Skin of body (tissue), 2 donors: Measurements from ENCODE around the gene MAL. TPM values are rescaled to one million over a fixed set of nuclear protein-coding genes. Genes with fewer than 3 reads are reported as not detected.

Experiments used
- DNase-seq: peaks from one replicate; lab custom pipeline; 2025; lab: John Stamatoyannopoulos, UW
- total RNA-seq: library from RNA; depleted of rRNA; stranded (reverse); fragments of >200 nt; gene quantifications from one replicate; pipeline ENCODE4 v1.2.3, GENCODE V29; 2014

Gene MAL
- 2.4 TPM for total RNA-seq

DNA sequence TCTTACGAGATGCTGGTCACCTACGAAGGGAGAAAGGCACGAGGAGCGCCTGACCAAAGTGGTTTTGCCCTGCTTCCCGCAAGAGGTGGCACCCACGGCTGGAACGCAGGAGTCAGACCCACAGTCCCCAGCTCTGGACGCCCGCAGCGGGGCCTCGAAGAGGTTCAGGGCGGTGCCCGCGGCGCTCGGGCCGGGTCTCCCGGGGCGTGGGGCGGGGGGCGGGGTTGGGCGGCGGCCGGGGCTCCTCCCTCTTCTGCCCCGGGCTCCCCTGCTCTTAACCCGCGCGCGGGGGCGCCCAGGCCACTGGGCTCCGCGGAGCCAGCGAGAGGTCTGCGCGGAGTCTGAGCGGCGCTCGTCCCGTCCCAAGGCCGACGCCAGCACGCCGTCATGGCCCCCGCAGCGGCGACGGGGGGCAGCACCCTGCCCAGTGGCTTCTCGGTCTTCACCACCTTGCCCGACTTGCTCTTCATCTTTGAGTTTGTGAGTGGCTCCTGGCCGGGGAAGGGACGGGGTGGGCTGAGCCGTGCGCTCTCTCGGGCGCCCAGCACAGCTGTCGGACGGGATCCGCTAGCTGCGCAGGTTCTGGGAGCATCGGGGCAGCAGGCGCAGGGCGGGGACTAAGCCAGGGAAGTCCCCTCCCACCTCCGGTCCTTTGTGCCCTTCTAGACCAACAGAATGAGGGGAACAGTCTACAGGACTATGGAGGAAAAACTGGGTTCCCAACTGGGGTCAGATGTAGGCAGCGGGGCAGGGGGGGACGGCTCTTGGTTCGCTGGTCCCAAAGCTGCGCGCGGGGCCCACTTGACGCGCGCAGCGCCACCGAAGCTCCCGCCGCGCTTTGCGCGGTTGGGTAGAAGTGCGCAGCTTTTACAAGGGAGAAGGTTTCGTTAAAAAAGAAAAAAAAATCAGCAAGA is at the start of gene MAL:
MAL (plus strand) TSS at position 303 of the 914 bp plus-strand sequence; CDS start at position 388, 85 bp downstream.
- no peak for DNase-seq

DNA sequence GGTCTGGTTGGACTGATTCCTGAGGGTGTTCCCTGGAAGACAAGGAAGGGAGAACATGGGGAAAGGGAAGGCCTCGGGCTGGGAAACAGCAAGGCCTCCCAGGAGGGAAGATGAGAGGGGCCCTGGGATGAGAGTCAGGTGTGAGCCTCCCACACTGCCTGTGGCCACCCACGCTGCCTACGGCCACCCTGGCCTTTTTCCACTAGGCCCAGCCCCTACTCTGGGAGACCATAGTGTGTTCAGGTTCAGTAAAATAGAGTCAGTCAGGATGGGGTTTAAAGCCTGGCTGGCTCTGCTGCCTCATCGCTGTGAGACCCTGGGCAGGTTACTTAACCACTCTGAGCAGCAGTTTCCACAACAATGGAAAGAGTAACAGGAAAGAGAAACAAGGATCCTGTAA is 47.7 kb upstream of the MAL start:
- no peak for DNase-seq

DNA sequence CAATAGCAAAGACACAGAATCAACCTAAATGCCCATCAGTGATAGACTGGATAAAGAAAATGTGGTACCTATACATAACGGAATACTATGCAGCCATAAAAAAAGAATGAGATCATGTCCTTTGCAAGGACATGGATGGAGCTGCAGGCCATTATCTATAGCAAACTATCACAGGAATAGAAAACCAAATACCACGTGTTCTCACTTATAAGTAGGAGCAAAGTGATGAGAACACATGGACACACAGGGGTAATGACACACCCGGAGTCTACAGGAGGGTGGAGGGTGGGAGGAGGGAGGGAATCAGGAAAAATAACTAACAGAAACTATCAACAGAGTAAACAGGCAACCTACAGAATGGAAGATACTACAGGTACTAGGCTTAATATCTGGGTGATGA is 46.6 kb upstream of the MAL start:
- no peak for DNase-seq

DNA sequence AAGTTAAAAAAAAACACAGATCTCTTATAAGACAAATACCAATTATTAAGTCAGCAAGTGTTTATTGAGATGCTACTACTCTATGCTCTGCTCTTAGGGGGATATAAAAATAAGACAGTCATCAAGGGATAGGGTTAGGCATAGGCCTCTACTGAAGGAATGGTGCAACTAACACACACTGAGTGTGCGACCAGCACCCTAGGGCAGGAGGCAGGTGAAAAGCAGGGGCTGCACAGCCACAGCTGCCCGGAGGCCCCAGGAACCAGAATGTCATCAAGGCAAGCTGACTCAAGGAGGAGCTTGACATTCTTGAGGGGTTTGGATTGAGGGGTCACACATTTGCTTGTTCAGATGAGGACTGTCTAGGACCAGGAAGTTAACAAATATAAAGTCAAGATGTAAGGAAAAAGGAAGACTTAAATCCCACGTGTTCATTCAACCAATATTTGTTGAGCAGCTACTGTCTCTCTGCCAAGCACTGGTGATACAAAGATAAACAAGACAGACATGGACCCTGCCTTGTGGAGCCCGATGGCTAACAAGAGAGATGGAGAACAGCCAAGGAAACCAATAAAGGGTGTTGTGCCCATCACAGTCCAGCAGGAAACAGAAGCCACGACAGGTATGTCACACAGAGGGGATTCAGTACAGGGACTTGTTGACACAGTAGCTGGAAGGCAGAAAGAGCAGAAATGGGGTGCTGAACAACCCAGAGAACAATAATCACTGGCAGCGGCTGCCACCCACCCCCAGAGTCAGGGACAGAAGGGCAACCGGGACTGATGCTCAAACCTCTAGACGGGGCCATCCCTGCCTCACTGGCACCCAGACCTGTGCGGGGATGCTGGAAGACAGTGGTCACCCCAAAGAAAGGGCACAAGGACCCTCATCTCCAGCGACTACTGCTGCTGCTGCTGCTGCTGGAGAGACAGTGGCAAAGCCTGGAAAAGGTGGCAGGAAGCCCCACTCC is 45.8 kb upstream of the MAL start:
- no peak for DNase-seq

DNA sequence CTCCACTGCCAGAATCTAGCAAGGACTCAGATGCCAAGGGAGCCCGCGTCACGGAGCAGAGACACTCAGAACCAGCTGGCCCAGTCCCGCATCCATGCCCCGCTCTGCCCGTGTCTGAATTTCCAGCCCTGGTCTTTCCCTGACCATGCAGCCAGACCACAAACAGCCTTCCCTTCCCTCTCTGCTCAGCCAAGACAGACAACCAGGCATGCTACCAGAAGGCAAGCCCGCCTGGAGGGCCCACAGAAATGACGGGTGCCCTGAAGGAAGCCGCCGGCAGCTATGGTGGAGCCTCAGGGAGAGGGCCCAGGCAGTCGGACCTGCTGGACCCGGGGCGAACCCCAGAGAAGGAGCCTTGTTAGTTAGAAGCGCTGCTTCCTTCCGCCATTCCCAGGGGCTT is 45.1 kb upstream of the MAL start:
- DNase-seq: no peak

DNA sequence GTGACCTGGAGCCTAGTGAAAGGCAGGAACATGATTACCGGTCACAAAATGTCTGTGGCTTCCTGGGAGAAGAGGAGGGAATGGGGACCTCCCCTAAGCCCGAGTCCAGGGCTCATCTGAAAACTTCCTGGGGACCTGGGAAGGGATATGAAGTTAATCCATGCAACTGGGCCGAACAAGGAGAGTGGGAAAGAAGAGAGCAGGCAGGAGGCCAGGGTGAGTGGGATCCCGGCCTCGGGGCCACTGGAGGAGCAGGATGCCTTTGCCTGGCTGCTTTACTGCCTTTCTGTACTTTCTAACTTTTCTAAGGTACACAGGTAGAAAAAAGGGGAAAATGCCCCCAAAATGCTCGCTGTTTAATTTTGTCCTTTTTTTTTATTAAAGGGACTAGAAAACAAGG is 43.4 kb upstream of the MAL start:
- no peak for DNase-seq

DNA sequence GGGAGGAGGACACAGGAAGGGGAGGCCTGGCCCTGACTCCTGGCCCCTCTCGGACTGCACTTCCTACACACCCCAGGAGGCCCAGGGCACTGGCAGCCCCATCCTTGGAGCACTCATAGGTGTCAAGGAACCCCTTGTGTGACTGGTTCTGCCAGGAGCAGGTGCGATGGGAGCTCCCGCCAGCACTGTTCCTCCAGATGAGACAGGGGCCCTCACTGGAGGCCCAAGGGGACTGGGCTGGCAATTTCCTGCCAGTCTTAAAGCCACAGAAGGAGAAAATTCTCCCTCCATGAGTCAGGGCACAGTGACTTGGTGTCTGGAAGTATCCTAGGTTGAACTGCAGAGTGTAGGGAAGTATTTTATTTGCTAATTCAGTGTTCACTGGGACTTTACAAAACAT is 42.8 kb upstream of the MAL start:
- DNase-seq: no peak

DNA sequence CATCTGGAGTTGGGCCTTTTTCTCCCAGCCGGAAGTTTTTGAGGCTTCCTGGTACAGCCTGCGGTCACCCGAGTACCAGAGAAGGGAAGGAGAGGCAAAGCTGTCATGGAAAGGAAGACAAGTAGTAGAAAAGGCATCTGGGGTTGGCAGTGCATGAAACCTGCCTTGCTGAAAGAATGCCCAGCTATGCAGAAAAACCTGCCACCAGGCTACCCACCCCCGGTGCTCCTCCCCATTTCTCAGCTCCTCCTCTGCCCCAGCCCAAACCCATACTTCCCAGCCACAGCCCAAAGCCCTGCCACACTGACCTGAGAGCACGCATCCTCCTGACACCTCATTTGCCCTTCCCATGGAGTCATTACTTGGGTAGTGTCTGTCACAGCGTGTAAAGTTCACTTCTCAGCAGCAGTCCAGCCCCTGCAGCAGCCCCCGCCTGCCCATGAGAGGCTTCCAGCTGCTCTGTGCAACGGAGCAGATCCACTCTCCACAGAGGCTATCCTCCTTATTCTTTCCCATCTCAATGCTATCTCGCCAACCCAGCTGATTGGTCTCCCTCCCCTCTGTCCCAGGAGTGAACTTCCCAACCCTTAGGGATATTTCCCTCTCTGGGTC is 40.4 kb upstream of the MAL start:
- no peak for DNase-seq

DNA sequence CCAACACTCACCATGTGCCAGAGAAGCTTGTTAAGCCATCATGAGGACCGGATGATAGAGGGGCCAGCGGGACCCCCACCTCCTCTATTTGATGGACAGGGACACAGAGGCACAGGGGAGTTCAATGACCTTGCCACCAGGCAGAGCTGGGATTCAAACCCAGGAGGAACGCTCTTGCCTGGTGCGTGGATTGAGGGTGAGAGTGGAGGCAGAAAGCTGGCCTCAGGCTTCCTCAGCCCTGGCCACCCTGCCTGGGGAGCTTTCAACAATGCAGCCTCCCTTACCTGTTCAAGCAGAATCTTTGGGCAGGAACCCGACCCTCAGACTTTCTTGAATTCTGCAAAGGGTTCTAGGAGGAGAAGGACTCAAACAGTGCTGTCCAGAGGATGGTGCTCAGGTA is 39.9 kb upstream of the MAL start:
- DNase-seq: no peak

DNA sequence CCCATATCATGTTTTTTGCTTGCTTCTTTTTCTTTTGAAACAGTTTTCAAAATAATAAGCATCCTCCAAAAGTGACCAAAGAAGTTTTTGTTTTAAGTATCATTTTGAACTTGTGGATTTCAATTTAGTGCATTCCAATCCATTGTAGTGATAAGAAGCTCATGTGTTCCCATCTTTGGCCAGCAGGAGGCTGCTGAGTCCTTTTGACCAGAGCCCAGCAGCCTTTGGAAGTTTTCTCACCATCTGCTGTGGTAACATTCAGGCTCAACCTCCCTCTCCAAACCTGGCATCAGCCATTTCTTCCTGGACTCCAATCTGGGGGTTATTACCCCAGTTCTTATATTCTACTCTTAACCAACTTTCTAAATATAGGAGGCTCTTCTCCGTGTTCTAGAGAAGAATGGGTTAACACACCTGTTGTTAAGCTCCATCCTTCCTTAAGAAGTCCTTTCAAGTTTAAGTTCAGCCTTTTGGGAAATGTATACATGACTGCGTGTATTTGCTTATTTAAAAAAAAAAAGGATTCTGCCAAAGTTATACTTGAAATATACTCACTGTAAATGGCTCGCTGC is 39.0 kb upstream of the MAL start:
- DNase-seq: no peak

DNA sequence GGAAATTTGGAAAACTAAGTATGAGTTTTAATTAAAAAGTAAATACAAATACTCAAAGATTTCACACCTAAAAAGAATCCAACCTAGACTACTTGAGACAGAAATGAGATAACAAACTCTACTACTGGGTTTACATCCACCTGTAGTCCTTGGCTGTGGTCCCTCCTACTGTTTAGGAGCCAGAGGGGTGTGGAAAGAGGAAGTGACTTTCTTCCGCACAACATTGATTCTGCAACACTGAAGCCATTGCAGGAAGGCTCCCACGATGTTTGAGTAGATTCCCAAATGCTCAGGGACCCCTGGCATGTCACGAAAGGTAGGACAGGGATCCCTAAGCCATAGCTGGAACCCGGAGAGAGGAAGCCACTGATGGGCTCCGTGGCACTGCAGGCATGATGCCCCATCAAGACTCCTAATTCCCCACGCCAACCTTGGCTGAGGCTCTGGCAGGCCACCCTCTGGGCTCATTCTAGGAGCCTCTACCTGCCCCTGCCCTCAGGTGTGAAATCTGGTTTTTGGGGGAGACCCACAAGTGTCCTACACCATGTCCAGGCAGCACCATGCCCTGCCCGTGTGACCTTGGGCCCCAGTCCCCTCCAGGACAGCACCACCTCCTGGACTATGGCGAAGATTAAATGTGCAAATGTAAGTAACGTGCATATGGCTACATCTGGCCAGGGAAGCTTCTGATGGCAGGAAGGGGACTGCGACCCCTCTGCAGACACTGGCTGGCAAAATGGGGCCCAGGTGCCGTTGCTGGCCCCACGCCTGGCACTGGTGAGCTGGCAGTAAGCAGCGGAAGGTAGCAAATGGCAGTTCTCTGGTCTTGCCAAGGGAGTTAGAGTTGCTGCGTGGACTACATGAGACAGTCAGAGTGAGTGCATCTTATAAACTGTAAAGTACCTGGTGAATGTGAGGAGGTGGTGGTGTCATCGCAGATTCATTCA is 38.2 kb upstream of the MAL start:
- DNase-seq: no peak

DNA sequence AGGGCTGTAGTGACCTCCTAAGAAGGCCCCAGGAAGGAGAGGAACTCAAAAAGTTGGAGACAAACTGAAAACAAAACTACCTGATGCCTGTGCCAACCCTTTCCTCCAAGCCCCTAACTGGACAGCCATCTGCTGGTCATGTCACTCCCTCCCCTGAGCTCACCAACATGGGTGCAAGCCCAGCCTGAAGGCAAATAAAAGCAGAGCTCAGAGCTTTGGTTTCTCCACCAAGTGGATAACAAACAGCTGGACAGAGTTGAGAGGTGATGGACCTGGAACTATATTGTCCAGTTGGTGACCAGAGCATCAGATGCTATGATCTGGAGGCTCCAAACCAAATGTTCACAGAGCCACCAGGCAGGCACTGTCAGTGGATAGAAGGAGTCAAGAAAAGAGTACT is 34.6 kb upstream of the MAL start:
- DNase-seq: no peak

DNA sequence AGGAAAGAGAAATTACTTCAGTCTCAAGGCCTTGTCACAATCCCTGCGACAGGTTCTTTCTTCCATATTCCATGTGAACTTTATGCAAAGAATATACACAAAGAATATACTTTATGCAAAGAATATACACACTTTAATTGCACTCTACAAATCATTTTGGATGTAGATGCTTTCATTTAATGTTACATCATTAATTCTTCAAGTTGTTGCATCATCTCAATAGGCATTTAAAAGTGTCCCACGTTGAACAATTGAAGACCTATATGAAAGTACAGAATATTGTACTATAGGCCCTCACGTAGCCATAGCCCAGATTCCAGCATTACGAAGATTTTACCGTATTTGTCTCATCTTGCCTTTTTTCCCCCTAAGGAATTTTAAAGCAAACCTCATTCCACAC is 33.1 kb upstream of the MAL start:
- no peak for DNase-seq

DNA sequence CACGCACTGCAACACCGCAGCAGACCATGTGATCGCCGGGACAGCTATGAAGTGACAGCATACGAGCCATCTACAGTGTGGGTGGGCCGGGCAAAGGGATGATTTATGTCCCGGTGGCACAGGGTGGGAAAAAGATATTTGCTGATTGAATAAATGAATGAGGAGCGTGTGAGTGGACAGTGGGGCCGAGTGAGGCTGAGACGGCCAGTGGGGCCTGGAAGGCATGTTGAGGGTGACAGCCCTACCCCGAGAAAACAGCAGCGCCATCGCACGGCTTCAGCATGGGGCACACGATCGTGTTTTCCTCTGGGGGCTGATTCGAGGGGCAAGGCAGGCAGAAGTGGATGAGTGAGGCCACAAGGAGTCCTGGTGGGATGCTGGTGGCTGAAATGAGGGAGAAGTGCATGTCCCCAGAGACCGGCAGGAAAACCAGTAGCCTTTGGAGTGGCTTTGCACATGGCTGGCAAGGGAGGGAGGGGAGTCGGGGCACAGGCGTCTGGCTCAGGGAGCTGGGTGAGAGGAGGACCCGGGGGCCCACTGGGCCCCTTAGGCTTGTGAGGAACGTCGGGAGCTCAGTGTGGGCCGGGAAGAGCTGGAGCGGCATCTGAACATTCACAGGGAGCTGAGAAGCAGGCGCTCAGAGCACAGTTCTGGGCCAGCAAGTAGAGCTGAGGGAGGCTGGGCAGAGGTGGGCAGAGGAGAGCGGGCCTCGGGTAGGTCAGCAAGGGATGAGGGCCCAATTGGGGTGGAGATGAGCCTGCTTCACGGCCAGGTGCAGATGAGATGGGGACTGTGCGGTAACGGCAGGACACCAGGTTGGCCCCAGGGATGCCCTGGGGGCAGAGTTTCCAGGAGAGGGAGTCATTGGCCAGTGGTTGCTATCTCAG is 32.1 kb upstream of the MAL start:
- DNase-seq: no peak

DNA sequence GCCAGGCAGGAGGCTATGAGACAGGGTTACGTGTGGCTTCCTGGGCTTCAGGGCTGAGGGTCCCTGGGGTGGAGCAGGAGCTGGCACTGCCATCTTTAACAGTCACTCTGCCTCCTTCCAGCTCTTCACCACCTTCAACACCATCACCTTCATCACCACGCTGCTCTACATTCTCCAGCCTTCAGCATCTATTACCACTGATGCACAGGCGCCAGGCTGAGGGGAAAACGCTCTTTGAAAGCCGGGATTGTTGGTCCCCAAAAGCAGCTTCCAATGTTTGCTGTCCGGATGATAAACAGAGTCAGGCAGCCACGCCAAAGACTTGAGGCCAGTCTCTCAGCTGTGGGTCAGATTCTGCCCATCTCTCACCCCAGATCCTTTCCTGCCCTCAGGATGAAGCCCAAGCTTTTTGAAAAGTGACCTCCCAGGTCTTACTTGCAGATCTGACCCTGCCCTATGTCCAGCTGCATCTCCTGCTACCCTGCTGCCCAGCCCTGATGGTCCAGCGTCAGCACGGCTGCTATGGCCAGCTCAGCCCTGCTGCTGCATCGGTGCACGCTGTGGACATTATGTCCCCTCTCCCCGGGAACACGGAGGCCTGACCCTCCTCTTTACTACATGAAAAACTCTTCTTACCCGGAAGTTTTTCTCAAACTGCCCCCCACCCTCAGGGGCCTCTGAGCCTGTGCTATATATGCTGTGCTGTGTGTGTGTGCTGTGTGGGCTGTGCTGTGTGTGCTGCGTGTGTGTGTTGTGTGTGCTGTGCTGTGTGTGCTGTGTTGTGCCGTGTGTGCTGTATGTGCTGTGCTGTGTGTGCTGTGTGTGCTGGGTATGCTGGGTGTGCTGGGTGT is 31.2 kb upstream of the MAL start:
- no peak for DNase-seq

DNA sequence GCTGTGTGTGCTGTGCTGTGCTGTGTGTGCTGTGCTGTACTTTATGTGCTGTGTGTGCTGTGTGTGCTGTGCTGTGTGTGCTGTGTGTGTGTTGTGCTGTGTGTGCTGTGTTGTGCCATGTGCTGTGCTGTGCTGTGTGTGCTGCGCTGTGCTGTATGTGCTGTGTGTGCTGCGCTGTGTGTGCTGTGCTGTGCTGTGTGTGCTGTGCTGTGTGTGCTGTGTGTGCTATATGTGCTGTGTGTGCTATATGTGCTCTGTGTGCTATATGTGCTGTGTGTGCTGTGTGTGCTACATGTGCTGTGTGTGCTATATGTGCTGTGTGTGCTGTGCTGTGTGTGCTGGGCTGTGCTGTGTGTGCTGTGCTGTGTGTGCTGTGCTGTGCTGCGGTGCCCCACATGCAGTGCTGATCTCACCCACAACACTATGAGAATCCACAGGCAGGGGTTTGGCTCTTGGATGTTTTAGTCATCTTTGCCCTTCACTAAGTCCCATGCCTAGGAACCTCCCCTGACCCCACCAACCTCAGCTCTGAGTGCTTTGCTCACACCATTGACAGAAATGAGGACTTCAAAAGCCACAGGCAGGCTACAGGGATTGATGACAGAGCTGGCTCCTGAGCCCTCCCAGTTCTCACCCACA is 30.5 kb upstream of the MAL start:
- no peak for DNase-seq

DNA sequence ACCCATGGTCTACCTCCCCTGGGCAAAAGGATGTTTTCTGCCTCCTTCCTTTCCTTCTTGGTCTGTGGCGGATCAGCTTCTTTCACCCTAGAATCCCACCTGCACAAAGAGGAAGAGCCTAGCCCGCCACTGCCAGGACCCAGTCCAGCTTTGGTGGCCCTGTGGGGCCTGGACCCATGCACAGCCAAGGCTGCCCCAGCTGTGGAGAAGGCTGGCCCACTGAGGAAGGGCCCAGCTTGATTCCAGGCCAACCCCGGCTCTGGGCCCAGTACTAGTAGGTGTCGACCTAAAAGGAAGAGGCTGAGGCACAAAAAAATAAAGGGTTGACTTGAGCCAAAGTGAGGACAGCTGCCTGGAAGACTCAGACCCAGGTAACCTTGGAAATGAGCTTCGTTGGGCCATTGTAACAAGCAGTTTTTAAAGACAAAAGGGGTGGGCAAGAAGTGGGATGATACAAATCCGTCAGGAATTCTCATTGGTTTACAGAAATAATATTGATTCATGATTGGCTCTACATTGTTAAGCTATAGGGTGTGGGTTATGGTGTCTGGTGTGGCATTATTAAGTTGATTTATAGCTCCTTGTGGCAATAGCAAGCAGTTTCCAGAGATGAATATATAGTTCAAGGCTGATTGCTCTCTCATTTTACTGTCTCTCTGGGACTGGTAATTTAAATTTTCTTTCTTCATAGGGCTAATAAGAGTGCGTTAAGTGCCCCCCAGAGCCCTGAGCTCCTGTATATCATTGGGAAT is 29.8 kb upstream of the MAL start:
- no peak for DNase-seq
